Kidney epithelial cell (primary cell): ENCODE measurements around the gene CSH1. TPM values are rescaled to one million over a fixed set of nuclear protein-coding genes. Genes with fewer than 3 reads are reported as not detected.

ENCODE experiments used
- DNase-seq: peaks from one replicate; pipeline ENCODE4 v3.0.0-alpha.2; 2010; ENCODE audit warnings: low read depth
- H3K27me3 ChIP-seq: 2 replicates; pipeline ENCODE4 v1.6.0; 2011; ENCODE audit warnings: low read length; ENCODE audit not compliant: control insufficient read depth, insufficient read depth
- H3K36me3 ChIP-seq: 2 replicates; pipeline ENCODE4 v1.5.1; 2011; ENCODE audit warnings: low read length; ENCODE audit not compliant: control insufficient read depth, insufficient read depth
- H3K4me3 ChIP-seq: 2 replicates; pipeline ENCODE4 v1.5.1; 2011; ENCODE audit warnings: low read depth, mild to moderate bottlenecking, control low read depth, low read length
- CTCF ChIP-seq: IDR thresholded peaks from 2 replicates; pipeline ENCODE4 v1.5.1; 2011; ENCODE audit warnings: mild to moderate bottlenecking, moderate library complexity, low read length, control low read depth, inconsistent platforms; ENCODE audit not compliant: insufficient read depth, poor library complexity, severe bottlenecking
- total RNA-seq: library from RNA; depleted of rRNA; stranded (reverse); fragments of >200 nt; gene quantifications from 2 replicates; pipeline ENCODE4 v1.2.3, GENCODE V29; 2015

Gene CSH1
- total RNA-seq, 1 donor from 2014 or later, result not detected

- Histone ChIP-seq H3K36me3 (no peaks in the 10 kb centered on the region), H3K27me3 (peaks cover 2% of the 10 kb centered on the region), H3K4me3 (no peak overlapping the region)
- no peak for TF ChIP-seq CTCF
- no peak for DNase-seq
These were observed 50.9 kb downstream of the CSH1 start for GRCh38 chr17:63845509-63845908.

Other genes starting within 250 kb of the CSH1 start
- gene LIMD2, start 196.4 kb downstream of the CSH1 start, total RNA-seq, result 153 and 158 TPM in 2 replicates
- 17.2 and 18.6 TPM in 2 replicates for gene STRADA, start 154.8 kb downstream of the CSH1 start, total RNA-seq
- 39.3 and 49.3 TPM in 2 replicates for gene CCDC47, start 123.0 kb downstream of the CSH1 start, total RNA-seq
- gene DDX42, start 122.4 kb downstream of the CSH1 start, total RNA-seq, result 55.1 and 55.7 TPM in 2 replicates
- gene PSMC5, start 69.1 kb downstream of the CSH1 start, total RNA-seq, result 64.8 and 77.6 TPM in 2 replicates
- 52.1 and 54.5 TPM in 2 replicates for gene FTSJ3, start 68.9 kb downstream of the CSH1 start, total RNA-seq
- 78.7 and 107 TPM in 2 replicates for gene SMARCD2, start 53.9 kb downstream of the CSH1 start, total RNA-seq
- gene CSH2, start 22.9 kb downstream of the CSH1 start, total RNA-seq, result not detected in 2 replicates
- gene GH2, start 14.6 kb downstream of the CSH1 start, total RNA-seq, result not detected in 2 replicates
- not detected in 2 replicates for gene CSHL1, start 14.7 kb upstream of the CSH1 start, total RNA-seq
- not detected in 2 replicates for gene GH1, start 22.3 kb upstream of the CSH1 start, total RNA-seq
- 0.14 TPM in 1 of 2 replicates, not detected in the other for gene CD79B, start 35.8 kb upstream of the CSH1 start, total RNA-seq
- 0.07 and 0.33 TPM in 2 replicates for gene SCN4A, start 76.3 kb upstream of the CSH1 start, total RNA-seq
- gene PRR29, start 101.8 kb upstream of the CSH1 start, total RNA-seq, result 0.08 and 0.55 TPM in 2 replicates
- 11.5 and 12.9 TPM in 2 replicates for gene ICAM2, start 124.1 kb upstream of the CSH1 start, total RNA-seq
- 19.6 and 28.1 TPM in 2 replicates for gene ERN1, start 233.6 kb upstream of the CSH1 start, total RNA-seq